CD4-positive, CD25-positive, alpha-beta regulatory T cell (primary cell): ENCODE results near the gene MRPS18A. TPM values are rescaled to one million over a fixed set of nuclear protein-coding genes. Genes with fewer than 3 reads are reported as not detected.

Experiments used
- ATAC-seq, 2 donors: fragments of 150-1000 bp; cut with Tn5 transposase; one replicate each; pipeline ENCODE4 v1.10.0; 2021; ENCODE audit warnings: low read depth in 2 of 2, moderate number of reproducible peaks in 2 of 2, moderate library complexity in 1 of 2
- DNase-seq, 3 donors: peaks; one replicate each; pipeline versions ENCODE4 v3.0.0 to v3.0.0-alpha.2; 2012 to 2022; ENCODE audit warnings: mixed read lengths in 1 of 3
- H3K27ac ChIP-seq: one replicate; pipeline ENCODE4 v1.7.0; 2013; ENCODE audit warnings: mild to moderate bottlenecking, low read length; ENCODE audit not compliant: insufficient read depth, poor library complexity, severe bottlenecking
- H3K27me3 ChIP-seq: one replicate; pipeline ENCODE4 v1.7.0; 2013; ENCODE audit warnings: low read length; ENCODE audit not compliant: control insufficient read depth, insufficient read depth
- H3K36me3 ChIP-seq: one replicate; pipeline ENCODE4 v1.7.0; 2013; ENCODE audit warnings: mild to moderate bottlenecking, low read length, moderate library complexity; ENCODE audit not compliant: control insufficient read depth, insufficient read depth
- H3K4me1 ChIP-seq: 2 replicates; pipeline ENCODE4 v1.7.0; 2013; ENCODE audit warnings: mild to moderate bottlenecking, low read length; ENCODE audit not compliant: insufficient read depth, control insufficient read depth, poor library complexity, severe bottlenecking
- H3K4me3 ChIP-seq: one replicate; pipeline ENCODE4 v1.7.0; 2013; ENCODE audit warnings: low read depth, mild to moderate bottlenecking, low read length, moderate library complexity
- H3K9me3 ChIP-seq, 2 experiments: 1 replicate in 1 of 2; 2 replicates in 1 of 2; pipeline ENCODE4 v1.7.0; 2013; ENCODE audit warnings: low read length in 2 of 2, mild to moderate bottlenecking in 1 of 2, moderate library complexity in 1 of 2; ENCODE audit not compliant: control insufficient read depth in 2 of 2
- H3K27ac Mint-ChIP-seq, 3 donors: one replicate each; pipeline ENCODE4 v1.8.0; 2020 to 2022; ENCODE audit warnings: mild to moderate bottlenecking in 3 of 3, mixed read lengths in 3 of 3, moderate library complexity in 2 of 3
- H3K27me3 Mint-ChIP-seq: one replicate; pipeline ENCODE4 v1.8.0; 2022; ENCODE audit warnings: mild to moderate bottlenecking, mixed read lengths
- H3K36me3 Mint-ChIP-seq: one replicate; pipeline ENCODE4 v1.8.0; 2020; ENCODE audit warnings: mixed read lengths
- H3K4me1 Mint-ChIP-seq, 4 donors: one replicate each; pipeline ENCODE4 v1.8.0; 2020 to 2022; ENCODE audit warnings: mixed read lengths in 4 of 4, mild to moderate bottlenecking in 1 of 4
- H3K4me3 Mint-ChIP-seq, 4 donors: one replicate each; pipeline ENCODE4 v1.8.0; 2020 to 2022; ENCODE audit warnings: mild to moderate bottlenecking in 4 of 4, mixed read lengths in 4 of 4, moderate library complexity in 3 of 4
- H3K9me3 Mint-ChIP-seq, 7 donors: one replicate each; pipeline ENCODE4 v1.8.0; 2020 to 2022; ENCODE audit warnings: mixed read lengths in 7 of 7, mild to moderate bottlenecking in 3 of 7, moderate library complexity in 2 of 7
- polyA plus RNA-seq, 4 donors: library from polyadenylated mRNA; unstranded; fragments of 300-500 nt; fragmentation: Illumina TruSeq; gene quantifications; one replicate each; pipeline ENCODE4 v1.2.3, GENCODE V29; 2021
- total RNA-seq: library from RNA; stranded (reverse); gene quantifications from one replicate; pipeline ENCODE4 v1.2.3, GENCODE V29; 2022

Gene MRPS18A
- total and polyA plus RNA-seq, 5 donors from 2014 or later = 24.3 to 73.8 (median 68.6) TPM

- H3K9me3 Mint-ChIP-seq = no peaks in the 10 kb centered on the region
- peaks cover 0 to 3% (median 0%) of the 10 kb centered on the region in 4 donors for H3K4me1 Mint-ChIP-seq
- H3K27me3 Mint-ChIP-seq = peaks cover 37% of the 10 kb centered on the region
- Histone ChIP-seq H3K9me3 (no peaks in the 10 kb centered on the region), H3K4me1 (no peaks in the 10 kb centered on the region), H3K36me3 (no peaks in the 10 kb centered on the region), H3K27ac (no peak overlapping the region), H3K27me3 (peaks cover 10% of the 10 kb centered on the region), H3K4me3 (no peak overlapping the region)
- DNase-seq (no peak), ATAC-seq (no peak)
- H3K36me3 Mint-ChIP-seq = no peaks in the 10 kb centered on the region
- no peak overlapping the region for H3K4me3 Mint-ChIP-seq
- H3K27ac Mint-ChIP-seq = no peak overlapping the region
These were observed 20.2 kb upstream of the MRPS18A start for GRCh38 chr6:43707767-43708166.

- Mint-ChIP-seq H3K4me3 (no peak overlapping the region), H3K27me3 (peaks cover 42% of the 10 kb centered on the region), H3K9me3 (no peaks in the 10 kb centered on the region), H3K27ac (no peak overlapping the region), H3K36me3 (no peaks in the 10 kb centered on the region), H3K4me1 (peaks cover 0 to 2% (median 0%) of the 10 kb centered on the region in 4 donors)
- DNase-seq (no peak), ATAC-seq (no peak)
- H3K27me3 ChIP-seq = peaks cover 12% of the 10 kb centered on the region
- H3K36me3 ChIP-seq = no peaks in the 10 kb centered on the region
- H3K9me3 ChIP-seq = no peaks in the 10 kb centered on the region
- no peaks in the 10 kb centered on the region for H3K4me1 ChIP-seq
- H3K4me3 ChIP-seq = no peak overlapping the region
- no peak overlapping the region for H3K27ac ChIP-seq
These were observed 19.7 kb upstream of the MRPS18A start for GRCh38 chr6:43707269-43707668.

GRCh38 chr6:43706788-43707187 is 19.2 kb upstream of the MRPS18A start:
- Mint-ChIP-seq H3K27ac (peak overlapping the region in 1 of 3 donors; percentile 45), H3K27me3 (peaks cover 44% of the 10 kb centered on the region), H3K9me3 (no peaks in the 10 kb centered on the region), H3K4me1 (peaks cover 0 to 2% (median 0%) of the 10 kb centered on the region in 4 donors), H3K4me3 (no peak overlapping the region), H3K36me3 (no peaks in the 10 kb centered on the region)
- H3K4me3 ChIP-seq = no peak overlapping the region
- DNase-seq = no peak
- H3K4me1 ChIP-seq = no peaks in the 10 kb centered on the region
- H3K9me3 ChIP-seq = no peaks in the 10 kb centered on the region
- H3K27ac ChIP-seq = no peak overlapping the region
- H3K36me3 ChIP-seq = no peaks in the 10 kb centered on the region
- no peak for ATAC-seq
- H3K27me3 ChIP-seq = peaks cover 14% of the 10 kb centered on the region

GRCh38 chr6:43705996-43706395 is 18.4 kb upstream of the MRPS18A start:
- H3K9me3 Mint-ChIP-seq = no peaks in the 10 kb centered on the region
- H3K4me1 ChIP-seq = no peaks in the 10 kb centered on the region
- no peak overlapping the region for H3K4me3 Mint-ChIP-seq

DNA sequence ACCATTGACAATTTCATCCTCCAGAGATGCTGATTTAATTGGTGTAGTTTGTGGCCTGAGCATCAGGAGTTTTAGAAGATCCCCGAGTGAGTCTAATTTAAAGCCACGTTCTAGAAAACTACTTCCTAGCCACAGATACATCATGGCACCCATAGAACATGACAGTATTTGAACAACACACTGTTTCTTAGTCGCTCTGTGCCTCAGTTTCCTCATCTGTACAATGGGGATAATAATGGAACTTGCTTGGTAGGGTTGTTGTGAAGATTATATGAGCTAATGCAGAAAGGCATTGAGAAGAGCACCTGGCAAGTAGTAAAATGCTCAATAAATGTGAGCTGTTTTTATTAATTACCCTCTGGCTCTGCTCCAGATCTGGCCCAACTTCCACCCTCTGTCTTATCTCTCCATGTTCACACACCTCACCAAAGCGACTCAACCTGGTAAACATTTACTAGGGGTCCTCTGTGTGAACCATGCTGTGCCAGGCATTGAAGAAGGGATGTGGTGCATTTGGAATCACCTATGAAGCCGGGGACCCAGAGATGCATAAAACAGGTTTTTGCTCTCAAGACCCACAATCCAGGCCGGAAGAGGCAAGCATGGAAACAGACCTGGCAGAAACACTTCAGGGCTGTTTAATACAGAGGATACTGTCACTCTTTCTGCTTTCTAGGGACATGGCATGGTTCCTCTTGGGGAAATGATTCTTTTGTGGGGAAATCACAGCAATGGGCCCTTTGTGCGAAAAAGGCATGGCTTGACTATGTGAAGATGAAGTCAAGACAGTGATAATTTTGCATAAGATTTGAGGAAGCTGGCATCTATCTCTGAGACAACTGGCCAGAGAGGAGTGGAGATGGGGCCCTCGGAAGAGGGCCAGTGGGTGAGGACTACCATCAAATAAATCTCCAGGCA is 16.2 kb upstream of the MRPS18A start:
- ATAC-seq (no peak), DNase-seq (no peak)
- Mint-ChIP-seq H3K9me3 (peaks cover 0 to 2% (median 0%) of the 10 kb centered on the region in 7 donors), H3K27me3 (peaks cover 50% of the 10 kb centered on the region), H3K4me1 (peaks cover 0 to 2% (median 0%) of the 10 kb centered on the region in 4 donors), H3K4me3 (no peak overlapping the region), H3K27ac (no peak overlapping the region), H3K36me3 (no peaks in the 10 kb centered on the region)
- H3K4me1 ChIP-seq = no peaks in the 10 kb centered on the region
- peaks cover 13% of the 10 kb centered on the region for H3K27me3 ChIP-seq
- no peaks in the 10 kb centered on the region for H3K36me3 ChIP-seq
- no peak overlapping the region for H3K27ac ChIP-seq
- no peak overlapping the region for H3K4me3 ChIP-seq
- H3K9me3 ChIP-seq = no peaks in the 10 kb centered on the region

More at GRCh38 chr6:43705996-43706395, 18.4 kb upstream of the MRPS18A start:
- peaks cover 49% of the 10 kb centered on the region for H3K27me3 Mint-ChIP-seq
- peak overlapping the region in 1 of 3 donors; percentile 20 for H3K27ac Mint-ChIP-seq
- no peak overlapping the region for H3K27ac ChIP-seq
- DNase-seq = no peak
- H3K4me1 Mint-ChIP-seq = peaks cover 0 to 2% (median 0%) of the 10 kb centered on the region in 4 donors
- no peaks in the 10 kb centered on the region for H3K9me3 ChIP-seq
- no peak for ATAC-seq
- H3K36me3 Mint-ChIP-seq = no peaks in the 10 kb centered on the region
- H3K36me3 ChIP-seq = no peaks in the 10 kb centered on the region
- H3K4me3 ChIP-seq = no peak overlapping the region
- H3K27me3 ChIP-seq = peaks cover 14% of the 10 kb centered on the region

- DNase-seq (peak in 1 of 3 donors; percentile 49), ATAC-seq (peak; percentile 22 to 34)
- Histone ChIP-seq H3K27me3 (peaks cover 13% of the 10 kb centered on the region), H3K4me1 (no peaks in the 10 kb centered on the region), H3K4me3 (no peak overlapping the region), H3K36me3 (no peaks in the 10 kb centered on the region), H3K27ac (no peak overlapping the region), H3K9me3 (no peaks in the 10 kb centered on the region)
- H3K4me3 Mint-ChIP-seq = peak overlapping the region in 1 of 4 donors; percentile 38
- H3K36me3 Mint-ChIP-seq = no peaks in the 10 kb centered on the region
- peaks cover 0 to 2% (median 0%) of the 10 kb centered on the region in 7 donors for H3K9me3 Mint-ChIP-seq
- H3K27ac Mint-ChIP-seq = no peak overlapping the region
- peaks cover 59% of the 10 kb centered on the region for H3K27me3 Mint-ChIP-seq
- peaks cover 0 to 2% (median 0%) of the 10 kb centered on the region in 4 donors for H3K4me1 Mint-ChIP-seq
These were observed 15.2 kb upstream of the MRPS18A start for GRCh38 chr6:43702534-43703440.

DNA sequence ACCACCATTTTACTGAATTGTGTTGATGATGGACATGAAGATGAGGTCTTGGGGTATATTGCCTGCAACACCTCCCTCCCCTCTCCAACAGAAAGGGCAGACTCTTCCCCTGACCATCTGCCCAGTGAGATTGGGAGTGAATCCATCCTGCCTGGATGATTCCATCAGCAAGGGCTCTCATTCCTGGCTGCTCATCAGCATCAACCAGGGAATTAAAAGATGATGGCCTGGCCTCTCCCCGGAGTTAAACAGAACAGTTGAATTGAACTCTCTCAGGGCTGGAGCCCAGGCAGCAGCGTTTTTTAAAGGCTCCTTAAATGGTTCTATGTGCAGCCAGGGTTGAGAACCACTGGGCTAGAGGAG is 14.6 kb upstream of the MRPS18A start:
- H3K4me3 Mint-ChIP-seq = peak overlapping the region in 1 of 4 donors; percentile 38
- H3K9me3 ChIP-seq = no peaks in the 10 kb centered on the region
- peaks cover 13% of the 10 kb centered on the region for H3K27me3 ChIP-seq
- no peak for DNase-seq
- peaks cover 0 to 2% (median 0%) of the 10 kb centered on the region in 7 donors for H3K9me3 Mint-ChIP-seq
- no peak overlapping the region for H3K27ac ChIP-seq
- H3K27me3 Mint-ChIP-seq = peaks cover 60% of the 10 kb centered on the region
- H3K4me1 ChIP-seq = no peaks in the 10 kb centered on the region
- H3K4me1 Mint-ChIP-seq = peaks cover 0 to 2% (median 0%) of the 10 kb centered on the region in 4 donors
- H3K4me3 ChIP-seq = no peak overlapping the region
- ATAC-seq = no peak
- no peaks in the 10 kb centered on the region for H3K36me3 Mint-ChIP-seq
- no peak overlapping the region for H3K27ac Mint-ChIP-seq
- no peaks in the 10 kb centered on the region for H3K36me3 ChIP-seq
